Kidney (tissue), 14 donors: Measurements from ENCODE around the gene RALY. TPM values are rescaled to one million over a fixed set of nuclear protein-coding genes. Genes with fewer than 3 reads are reported as not detected.

ENCODE experiments used
- DNase-seq, 5 donors: peaks; one replicate each; pipeline ENCODE4 v3.0.0-alpha.2; 2013 to 2020
- FAIRE-seq: peaks from 2 replicates; lab custom pipeline; 2012; peaks lifted over from hg19 to GRCh38; lab: Jason Lieb, UNC
- H3K27ac ChIP-seq, 2 donors: one replicate each; pipeline ENCODE4 v1.7.0; 2013; ENCODE audit warnings: low read depth in 2 of 2, low read length in 2 of 2, inconsistent platforms in 1 of 2
- H3K27me3 ChIP-seq: one replicate; pipeline ENCODE4 v1.7.1; 2013; ENCODE audit warnings: low read length, inconsistent platforms; ENCODE audit not compliant: control insufficient read depth, insufficient read depth
- H3K36me3 ChIP-seq, 3 donors: one replicate each; pipeline versions ENCODE4 v1.7.0 to v1.7.1; 2013; ENCODE audit warnings: low read length in 3 of 3, control low read depth in 1 of 3, inconsistent platforms in 1 of 3; ENCODE audit not compliant: insufficient read depth in 3 of 3, control insufficient read depth in 2 of 3
- H3K4me1 ChIP-seq, 3 donors: one replicate each; pipeline versions ENCODE4 v1.7.0 to v1.7.1; 2013; ENCODE audit warnings: low read length in 3 of 3, inconsistent platforms in 1 of 3, low read depth in 1 of 3; ENCODE audit not compliant: control insufficient read depth in 2 of 3, insufficient read depth in 2 of 3
- H3K4me3 ChIP-seq, 3 donors: one replicate each; pipeline versions ENCODE4 v1.7.0 to v1.8.1; 2013; ENCODE audit warnings: low read length in 3 of 3, control low read depth in 1 of 3, inconsistent platforms in 1 of 3
- H3K9ac ChIP-seq, 3 donors: one replicate each; pipeline versions ENCODE4 v1.7.0 to v1.7.1; 2013; ENCODE audit warnings: low read length in 3 of 3, control low read depth in 1 of 3, inconsistent platforms in 1 of 3
- H3K9me3 ChIP-seq, 3 donors: one replicate each; pipeline versions ENCODE4 v1.7.0 to v1.7.1; 2013; ENCODE audit warnings: low read length in 3 of 3, control low read depth in 1 of 3, inconsistent platforms in 1 of 3; ENCODE audit not compliant: control insufficient read depth in 2 of 3, insufficient read depth in 1 of 3
- intact Hi-C: fragments of 100-400 bp; cut with DNase I; formaldehyde crosslinking; loops from one replicate; pipeline ENCODE4 v1.11.1; 2022
- polyA plus RNA-seq: library from polyadenylated mRNA; stranded (reverse); fragments of 350-450 nt; fragmentation: Illumina TruSeq; extraction: RNeasy Lipid Tissue Mini Kit (QIAGEN cat#74804); gene quantifications from one replicate; pipeline ENCODE4 v1.2.3, GENCODE V29; 2014; ENCODE audit warnings: low read depth, low replicate concordance; ENCODE audit not compliant: insufficient read depth
- total RNA-seq: library from RNA; stranded (reverse); fragmentation: NEBNext Ultra II Directional; extraction: Animal tissue kit (Norgen Biotek cat#: 25700); gene quantifications from one replicate; pipeline ENCODE4 v1.2.1, GENCODE V29; 2021
- TF ChIP-seq, protein P1 (sequence below): IDR thresholded peaks from 3 replicates; pipeline ENCODE4 v1.5.1; 2012; ENCODE audit warnings: mild to moderate bottlenecking, moderate library complexity, borderline replicate concordance; ENCODE audit not compliant: insufficient read depth; ENCODE audit errors: extremely low read depth
- donor health status: control.
- donor health status: control.
- donor health status: control.
- donor health status: control.
- donor health status: control.
- donor health status: DM: yes; HTN: yes; CAD: no.
- donor health status: Normal renal cell carcinoma (clear cell type).

Gene RALY
- total and polyA plus RNA-seq, 2 donors from 2014 or later: 119 to 138 TPM

GRCh38 chr20:34105978-34106675, 112.4 kb downstream of the RALY start:
- H3K9me3 ChIP-seq: no peaks in the 10 kb centered on the region
- no peak overlapping the region for H3K9ac ChIP-seq
- FAIRE-seq: no peak
- no peak for DNase-seq
- H3K27ac ChIP-seq: no peak overlapping the region
- H3K36me3 ChIP-seq: peaks cover 4 to 26% (median 24%) of the 10 kb centered on the region in 3 donors
- no peak overlapping the region for H3K4me3 ChIP-seq
- TF ChIP-seq, protein P1, sequence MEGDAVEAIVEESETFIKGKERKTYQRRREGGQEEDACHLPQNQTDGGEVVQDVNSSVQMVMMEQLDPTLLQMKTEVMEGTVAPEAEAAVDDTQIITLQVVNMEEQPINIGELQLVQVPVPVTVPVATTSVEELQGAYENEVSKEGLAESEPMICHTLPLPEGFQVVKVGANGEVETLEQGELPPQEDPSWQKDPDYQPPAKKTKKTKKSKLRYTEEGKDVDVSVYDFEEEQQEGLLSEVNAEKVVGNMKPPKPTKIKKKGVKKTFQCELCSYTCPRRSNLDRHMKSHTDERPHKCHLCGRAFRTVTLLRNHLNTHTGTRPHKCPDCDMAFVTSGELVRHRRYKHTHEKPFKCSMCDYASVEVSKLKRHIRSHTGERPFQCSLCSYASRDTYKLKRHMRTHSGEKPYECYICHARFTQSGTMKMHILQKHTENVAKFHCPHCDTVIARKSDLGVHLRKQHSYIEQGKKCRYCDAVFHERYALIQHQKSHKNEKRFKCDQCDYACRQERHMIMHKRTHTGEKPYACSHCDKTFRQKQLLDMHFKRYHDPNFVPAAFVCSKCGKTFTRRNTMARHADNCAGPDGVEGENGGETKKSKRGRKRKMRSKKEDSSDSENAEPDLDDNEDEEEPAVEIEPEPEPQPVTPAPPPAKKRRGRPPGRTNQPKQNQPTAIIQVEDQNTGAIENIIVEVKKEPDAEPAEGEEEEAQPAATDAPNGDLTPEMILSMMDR: no peak
- intact Hi-C loops: no loop called here
- peaks cover 6 to 16% (median 9%) of the 10 kb centered on the region in 3 donors for H3K4me1 ChIP-seq
- H3K27me3 ChIP-seq: no peaks in the 10 kb centered on the region

DNA sequence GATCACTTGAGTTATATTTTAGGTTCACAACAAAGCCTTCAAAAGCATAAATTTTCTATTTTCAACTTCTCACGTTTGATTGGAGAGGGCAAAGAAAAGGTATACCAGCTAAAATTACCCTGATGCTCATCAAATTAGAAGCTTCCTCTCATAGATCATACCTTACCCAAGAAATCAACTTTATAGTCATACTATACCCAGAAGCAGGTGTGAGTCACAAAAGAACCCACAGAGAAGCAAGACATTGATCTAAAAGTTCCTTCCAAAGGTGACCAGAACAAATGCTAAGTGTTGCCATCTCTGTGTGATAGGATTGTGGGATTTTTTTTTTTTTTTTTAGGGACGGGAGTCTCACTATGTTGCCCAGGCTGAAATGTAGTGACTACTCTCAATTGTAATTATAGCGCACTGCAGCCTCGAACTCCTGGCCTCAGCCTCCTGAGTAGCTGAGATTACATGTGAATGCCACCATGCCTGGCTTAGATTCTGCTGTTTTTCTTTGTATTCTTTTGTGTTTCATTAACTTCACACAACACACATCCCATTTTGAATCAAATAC, 115.0 kb downstream of the RALY start:
- Histone ChIP-seq H3K27me3 (no peaks in the 10 kb centered on the region), H3K36me3 (peaks cover 4 to 16% (median 12%) of the 10 kb centered on the region in 3 donors), H3K4me3 (no peak overlapping the region), H3K9ac (no peak overlapping the region), H3K4me1 (peaks cover 6 to 16% (median 9%) of the 10 kb centered on the region in 3 donors), H3K27ac (no peak overlapping the region), H3K9me3 (no peaks in the 10 kb centered on the region)
- FAIRE-seq: no peak
- intact Hi-C loops: no loop called here
- TF ChIP-seq, protein P1: no peak
- DNase-seq: no peak

GRCh38 chr20:34109442-34109841, 115.7 kb downstream of the RALY start:
- Histone ChIP-seq H3K27me3 (no peaks in the 10 kb centered on the region), H3K27ac (no peak overlapping the region), H3K9ac (no peak overlapping the region), H3K4me1 (peaks cover 6 to 16% (median 9%) of the 10 kb centered on the region in 3 donors), H3K4me3 (no peak overlapping the region), H3K36me3 (peaks cover 0 to 10% (median 7%) of the 10 kb centered on the region in 3 donors), H3K9me3 (no peaks in the 10 kb centered on the region)
- no peak for FAIRE-seq
- TF ChIP-seq, protein P1: no peak
- intact Hi-C loops: no loop called here
- no peak for DNase-seq
